Tibial artery (tissue), 4 donors: Measurements from ENCODE around the gene HIRIP3.

ENCODE experiments used
- DNase-seq, 2 donors: peaks; one replicate each; pipeline ENCODE4 v3.0.0-alpha.2; 2019
- H3K27ac ChIP-seq, 2 donors: fragments of 200-600 bp; sonication (generic) in 1 of 2; 1 replicate in 1 of 2; 2 replicates in 1 of 2; pipeline ENCODE4 v1.5.1; 2018 to 2019; ENCODE audit warnings: mild to moderate bottlenecking in 1 of 2
- H3K27me3 ChIP-seq, 2 donors: fragments of 200-600 bp; sonication (generic) in 1 of 2; one replicate each; pipeline versions ENCODE4 v1.5.1 to v1.6.0; 2016 to 2019
- H3K36me3 ChIP-seq, 3 donors: fragments of 200-600 bp; sonication (generic) in 2 of 3; one replicate each; pipeline ENCODE4 v1.5.1; 2016 to 2019; ENCODE audit warnings: mild to moderate bottlenecking in 2 of 3
- H3K4me1 ChIP-seq, 4 donors: fragments of 200-600 bp; sonication (generic) in 2 of 4; 1 replicate in 3 of 4; 2 replicates in 1 of 4; pipeline ENCODE4 v1.5.1; 2016 to 2019
- H3K4me3 ChIP-seq, 2 donors: fragments of 200-600 bp; sonication (generic) in 1 of 2; 1 replicate in 1 of 2; 2 replicates in 1 of 2; pipeline ENCODE4 v1.5.1; 2018 to 2019; ENCODE audit warnings: mild to moderate bottlenecking in 2 of 2
- H3K9me3 ChIP-seq, 3 donors: fragments of 200-600 bp; sonication (generic) in 1 of 3; one replicate each; pipeline ENCODE4 v1.5.1; 2016 to 2019
- intact Hi-C: fragments of 100-400 bp; cut with DNase I; formaldehyde crosslinking; loops from one replicate; pipeline ENCODE4 v1.15.0; 2023; ENCODE audit warnings: low total_unique reads
- TF ChIP-seq, protein P1 (sequence below), 2 experiments: fragments of 200-600 bp in 1 of 2; fragments of 450-650 bp in 1 of 2; IDR thresholded peaks; one replicate each; pipeline ENCODE4 v1.5.1; 2017 to 2019; ENCODE audit warnings: antibody characterized with exemption in 2 of 2, mild to moderate bottlenecking in 1 of 2, moderate library complexity in 1 of 2

Gene HIRIP3

GRCh38 chr16:30004424-30004776, 9.0 kb upstream of the HIRIP3 start:
- DNase-seq = no peak
- Histone ChIP-seq H3K27ac (no peak overlapping the region), H3K4me1 (peaks cover 0 to 4% (median 0%) of the 10 kb centered on the region in 4 donors), H3K27me3 (peaks cover 0 to 32% of the 10 kb centered on the region in 2 donors), H3K4me3 (no peak overlapping the region), H3K36me3 (peaks cover 0 to 53% (median 33%) of the 10 kb centered on the region in 3 donors), H3K9me3 (no peaks in the 10 kb centered on the region)
- intact Hi-C loops = loop anchor here (10.0 kb wide), 1 partner anchor 80 kb away; the partner anchor contains the start of gene KCTD13
- TF ChIP-seq, protein P1, sequence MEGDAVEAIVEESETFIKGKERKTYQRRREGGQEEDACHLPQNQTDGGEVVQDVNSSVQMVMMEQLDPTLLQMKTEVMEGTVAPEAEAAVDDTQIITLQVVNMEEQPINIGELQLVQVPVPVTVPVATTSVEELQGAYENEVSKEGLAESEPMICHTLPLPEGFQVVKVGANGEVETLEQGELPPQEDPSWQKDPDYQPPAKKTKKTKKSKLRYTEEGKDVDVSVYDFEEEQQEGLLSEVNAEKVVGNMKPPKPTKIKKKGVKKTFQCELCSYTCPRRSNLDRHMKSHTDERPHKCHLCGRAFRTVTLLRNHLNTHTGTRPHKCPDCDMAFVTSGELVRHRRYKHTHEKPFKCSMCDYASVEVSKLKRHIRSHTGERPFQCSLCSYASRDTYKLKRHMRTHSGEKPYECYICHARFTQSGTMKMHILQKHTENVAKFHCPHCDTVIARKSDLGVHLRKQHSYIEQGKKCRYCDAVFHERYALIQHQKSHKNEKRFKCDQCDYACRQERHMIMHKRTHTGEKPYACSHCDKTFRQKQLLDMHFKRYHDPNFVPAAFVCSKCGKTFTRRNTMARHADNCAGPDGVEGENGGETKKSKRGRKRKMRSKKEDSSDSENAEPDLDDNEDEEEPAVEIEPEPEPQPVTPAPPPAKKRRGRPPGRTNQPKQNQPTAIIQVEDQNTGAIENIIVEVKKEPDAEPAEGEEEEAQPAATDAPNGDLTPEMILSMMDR (IDR thresholded peaks at IDR 0.05) = no peak

DNA sequence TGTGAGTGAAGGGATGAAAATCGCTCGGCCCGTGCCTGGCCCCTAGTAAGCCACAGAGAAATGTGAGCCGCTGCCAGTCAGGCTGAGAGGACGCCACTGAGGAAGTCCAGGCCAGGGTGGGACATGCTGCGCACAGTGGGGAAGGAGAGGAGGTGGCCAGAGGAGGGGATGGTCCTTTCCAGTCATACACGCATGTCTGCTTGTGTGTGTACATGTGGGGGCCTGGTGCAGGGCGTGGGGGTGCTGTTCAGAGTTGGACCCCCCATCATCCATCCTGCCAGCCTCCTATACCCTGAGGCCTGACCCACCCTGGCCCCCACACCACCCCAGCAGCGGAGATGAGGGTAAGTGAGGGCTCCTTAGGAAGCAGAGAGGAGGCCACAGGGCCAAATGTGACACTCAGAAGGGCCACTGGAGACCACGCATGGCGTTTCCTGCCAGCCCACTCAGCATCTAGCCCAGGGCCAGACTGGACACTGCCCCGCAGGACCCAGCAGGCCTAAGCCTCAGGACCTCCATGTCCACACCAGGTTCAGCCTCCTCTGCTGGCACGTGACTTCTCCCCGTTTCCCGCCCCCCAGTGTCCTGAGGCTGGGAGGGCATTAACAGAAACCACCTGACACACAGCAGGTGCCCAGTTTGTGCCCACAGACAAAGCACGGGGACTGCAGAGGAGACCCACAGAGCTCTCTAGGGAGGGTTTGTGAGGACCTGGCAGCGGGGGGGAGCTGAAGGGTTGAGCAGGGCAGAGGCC, 8.4 kb upstream of the HIRIP3 start:
- intact Hi-C loops = loop anchor here (10.0 kb wide), 1 partner anchor 79 kb away; the partner anchor contains the start of gene KCTD13

GRCh38 chr16:30002614-30003346, 7.4 kb upstream of the HIRIP3 start:
- TF ChIP-seq, protein P1 (IDR thresholded peaks at IDR 0.05) = no peak
- Histone ChIP-seq H3K9me3 (no peaks in the 10 kb centered on the region), H3K4me1 (peaks cover 0 to 4% (median 0%) of the 10 kb centered on the region in 4 donors), H3K36me3 (peaks cover 0 to 58% (median 35%) of the 10 kb centered on the region in 3 donors), H3K27ac (no peak overlapping the region), H3K27me3 (peaks cover 0 to 16% of the 10 kb centered on the region in 2 donors), H3K4me3 (no peak overlapping the region)
- intact Hi-C loops = loop anchor here (10.0 kb wide), 1 partner anchor 78 kb away; the partner anchor contains the start of gene KCTD13
- DNase-seq = no peak

More for the DNA sequence above, 8.4 kb upstream of the HIRIP3 start:
- no peak overlapping the region for H3K4me3 ChIP-seq
- DNase-seq = no peak
- peaks cover 0 to 4% (median 0%) of the 10 kb centered on the region in 4 donors for H3K4me1 ChIP-seq
- H3K36me3 ChIP-seq = peaks cover 0 to 55% (median 35%) of the 10 kb centered on the region in 3 donors
- no peaks in the 10 kb centered on the region for H3K9me3 ChIP-seq
- H3K27me3 ChIP-seq = peaks cover 0 to 27% of the 10 kb centered on the region in 2 donors
- no peak overlapping the region for H3K27ac ChIP-seq
- TF ChIP-seq, protein P1 (IDR thresholded peaks at IDR 0.05) = no peak

GRCh38 chr16:30000735-30001631, 5.6 kb upstream of the HIRIP3 start:
- intact Hi-C loops = loop anchor here (10.0 kb wide), 1 partner anchor 76 kb away; the partner anchor contains the start of gene KCTD13
- Histone ChIP-seq H3K36me3 (peaks cover 0 to 61% (median 35%) of the 10 kb centered on the region in 3 donors), H3K27me3 (no peaks in the 10 kb centered on the region), H3K4me3 (no peak overlapping the region), H3K4me1 (peaks cover 0 to 11% (median 9%) of the 10 kb centered on the region in 4 donors), H3K27ac (no peak overlapping the region), H3K9me3 (no peaks in the 10 kb centered on the region)
- no peak for DNase-seq
- TF ChIP-seq, protein P1 (IDR thresholded peaks at IDR 0.05) = no peak

DNA sequence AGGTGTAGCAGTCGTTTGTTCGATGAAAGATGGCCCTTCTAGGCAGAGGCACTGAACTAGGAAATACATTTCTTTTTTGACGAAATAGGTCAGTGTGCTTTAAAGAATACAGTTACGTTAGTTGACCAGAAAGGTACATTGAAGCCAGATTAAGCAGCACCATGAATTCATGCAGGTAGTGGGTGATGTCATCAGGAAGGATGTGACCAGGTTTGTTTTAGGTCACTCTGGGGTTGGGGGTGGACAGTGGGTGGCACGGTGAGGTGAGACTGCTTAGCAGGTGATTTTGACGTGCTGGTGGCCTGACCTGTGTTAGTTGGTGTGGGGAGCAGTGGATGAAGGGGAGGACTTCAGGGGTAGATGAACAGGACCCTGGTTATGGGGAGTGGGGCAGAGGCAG, 4.2 kb upstream of the HIRIP3 start:
- no peak for DNase-seq
- TF ChIP-seq, protein P1 (IDR thresholded peaks at IDR 0.05) = no peak
- Histone ChIP-seq H3K36me3 (peaks cover 0 to 55% (median 35%) of the 10 kb centered on the region in 3 donors), H3K27me3 (no peaks in the 10 kb centered on the region), H3K9me3 (no peaks in the 10 kb centered on the region), H3K4me1 (peaks cover 0 to 14% (median 12%) of the 10 kb centered on the region in 4 donors), H3K27ac (no peak overlapping the region), H3K4me3 (no peak overlapping the region)
- intact Hi-C loops = loop anchor here (10.0 kb wide), 2 partner anchors 75 to 185 kb away; partner anchors contain the start of genes KCTD13, PAGR1 and PRRT2
